BLaER1 (cell line): ENCODE data around the gene SLC8A1.

Experiments
- H3K27ac ChIP-seq: shearing (Covaris generic); formaldehyde crosslinking; 2 replicates; pipeline ENCODE4 v1.8.1; 2022
- H3K27me3 ChIP-seq: shearing (Covaris generic); formaldehyde crosslinking; 2 replicates; pipeline ENCODE4 v1.8.1; 2022
- H3K36me3 ChIP-seq: shearing (Covaris generic); formaldehyde crosslinking; 2 replicates; pipeline ENCODE4 v1.8.1; 2022
- H3K4me1 ChIP-seq: shearing (Covaris generic); formaldehyde crosslinking; 2 replicates; pipeline ENCODE4 v1.8.1; 2022
- H3K4me2 ChIP-seq: shearing (Covaris generic); formaldehyde crosslinking; 2 replicates; pipeline ENCODE4 v1.8.1; 2022
- H3K4me3 ChIP-seq: shearing (Covaris generic); formaldehyde crosslinking; 2 replicates; pipeline ENCODE4 v1.8.1; 2022
- H3K9ac ChIP-seq: shearing (Covaris generic); formaldehyde crosslinking; 2 replicates; pipeline ENCODE4 v1.8.1; 2022
- H3K9me3 ChIP-seq: shearing (Covaris generic); formaldehyde crosslinking; 2 replicates; pipeline ENCODE4 v1.8.1; 2022
- H4K20me1 ChIP-seq: shearing (Covaris generic); formaldehyde crosslinking; 2 replicates; pipeline ENCODE4 v1.8.1; 2022
- Cebpa-rat ChIP-seq: shearing (Covaris generic); IDR thresholded peaks from 2 replicates; pipeline ENCODE4 v1.8.1; 2022

The SLC8A1 gene

DNA sequence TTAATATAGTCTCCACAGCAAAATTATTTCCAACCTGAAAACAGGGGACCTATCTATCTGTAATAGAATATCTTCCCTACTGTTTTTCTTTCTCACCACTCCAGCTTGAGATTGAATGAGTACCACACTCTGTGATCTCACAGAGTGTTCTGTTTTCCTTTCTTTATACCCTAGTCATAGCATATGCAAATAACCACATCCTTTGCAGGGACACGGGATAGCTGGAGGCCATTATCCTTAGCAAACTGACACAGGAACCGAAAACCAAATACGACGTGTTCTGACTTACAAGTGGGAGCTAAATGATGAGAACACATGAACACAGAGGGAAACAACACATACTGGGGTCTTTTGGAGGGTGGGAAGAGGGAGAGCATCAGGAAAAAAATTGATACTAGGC, 224.7 kb downstream of the SLC8A1 start:
- Histone ChIP-seq H3K4me1 (no peaks in the 10 kb centered on the region), H4K20me1 (no peaks in the 10 kb centered on the region), H3K9me3 (peaks cover 18% of the 10 kb centered on the region), H3K4me2 (no peak overlapping the region), H3K36me3 (no peaks in the 10 kb centered on the region), H3K27me3 (no peaks in the 10 kb centered on the region), H3K4me3 (no peak overlapping the region), H3K27ac (no peak overlapping the region), H3K9ac (no peak overlapping the region)
- no peak for TF ChIP-seq Cebpa-rat

DNA sequence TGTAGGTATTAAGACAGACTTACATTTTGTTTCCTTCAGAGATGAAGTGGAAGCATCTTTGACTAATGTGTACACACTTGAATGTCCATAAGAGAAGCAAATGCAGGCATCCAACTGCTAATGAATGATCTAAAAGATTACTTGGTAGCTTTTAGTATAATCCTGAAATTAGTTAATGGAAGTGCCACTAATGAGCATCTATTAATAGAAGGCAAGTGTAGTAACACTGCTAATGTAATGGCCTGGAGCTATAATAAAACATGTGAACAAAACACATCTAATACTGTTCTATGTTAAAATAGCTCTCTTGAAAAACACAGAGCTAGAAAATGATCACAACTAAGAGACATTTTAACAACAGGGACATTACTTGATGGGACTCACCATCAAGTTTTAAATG, 225.3 kb downstream of the SLC8A1 start:
- Histone ChIP-seq H3K4me1 (no peaks in the 10 kb centered on the region), H3K27me3 (no peaks in the 10 kb centered on the region), H3K27ac (no peak overlapping the region), H3K4me3 (no peak overlapping the region), H3K9me3 (peaks cover 23% of the 10 kb centered on the region), H3K9ac (no peak overlapping the region), H3K4me2 (no peak overlapping the region), H4K20me1 (no peaks in the 10 kb centered on the region), H3K36me3 (no peaks in the 10 kb centered on the region)
- TF ChIP-seq Cebpa-rat: no peak

- H3K9ac ChIP-seq: no peak overlapping the region
- peaks cover 24% of the 10 kb centered on the region for H3K9me3 ChIP-seq
- no peaks in the 10 kb centered on the region for H3K36me3 ChIP-seq
- no peaks in the 10 kb centered on the region for H3K4me1 ChIP-seq
- no peak for TF ChIP-seq Cebpa-rat
- H3K27me3 ChIP-seq: no peaks in the 10 kb centered on the region
- H3K4me3 ChIP-seq: no peak overlapping the region
- no peaks in the 10 kb centered on the region for H4K20me1 ChIP-seq
- no peak overlapping the region for H3K27ac ChIP-seq
- no peak overlapping the region for H3K4me2 ChIP-seq
Observed at GRCh38 chr2:40225670-40226210, 226.2 kb downstream of the SLC8A1 start.

- TF ChIP-seq Cebpa-rat: no peak
- no peak overlapping the region for H3K4me3 ChIP-seq
- H3K9ac ChIP-seq: no peak overlapping the region
- peaks cover 24% of the 10 kb centered on the region for H3K9me3 ChIP-seq
- no peaks in the 10 kb centered on the region for H3K4me1 ChIP-seq
- H4K20me1 ChIP-seq: no peaks in the 10 kb centered on the region
- H3K27ac ChIP-seq: no peak overlapping the region
- no peaks in the 10 kb centered on the region for H3K36me3 ChIP-seq
- H3K4me2 ChIP-seq: no peak overlapping the region
- no peaks in the 10 kb centered on the region for H3K27me3 ChIP-seq
Observed at GRCh38 chr2:40224318-40224717, 227.6 kb downstream of the SLC8A1 start.

- H4K20me1 ChIP-seq: no peaks in the 10 kb centered on the region
- H3K27ac ChIP-seq: no peak overlapping the region
- peaks cover 10% of the 10 kb centered on the region for H3K36me3 ChIP-seq
- peaks cover 7% of the 10 kb centered on the region for H3K4me1 ChIP-seq
- TF ChIP-seq Cebpa-rat: no peak
- no peak overlapping the region for H3K4me2 ChIP-seq
- H3K27me3 ChIP-seq: no peaks in the 10 kb centered on the region
- no peak overlapping the region for H3K4me3 ChIP-seq
- no peak overlapping the region for H3K9ac ChIP-seq
- H3K9me3 ChIP-seq: peaks cover 42% of the 10 kb centered on the region
Observed at GRCh38 chr2:40220177-40220925, 231.5 kb downstream of the SLC8A1 start.

GRCh38 chr2:40219141-40219540, 232.7 kb downstream of the SLC8A1 start:
- no peaks in the 10 kb centered on the region for H4K20me1 ChIP-seq
- no peak overlapping the region for H3K4me3 ChIP-seq
- H3K9me3 ChIP-seq: peaks cover 42% of the 10 kb centered on the region
- H3K4me2 ChIP-seq: peak overlapping the region; percentile 37; the same call in 1 of the 2 replicates
- H3K9ac ChIP-seq: no peak overlapping the region
- H3K4me1 ChIP-seq: peaks cover 7% of the 10 kb centered on the region
- no peaks in the 10 kb centered on the region for H3K27me3 ChIP-seq
- H3K27ac ChIP-seq: no peak overlapping the region
- peaks cover 10% of the 10 kb centered on the region for H3K36me3 ChIP-seq
- no peak for TF ChIP-seq Cebpa-rat

- Histone ChIP-seq H3K9ac (no peak overlapping the region), H3K27me3 (no peaks in the 10 kb centered on the region), H3K4me1 (peaks cover 7% of the 10 kb centered on the region), H3K4me2 (peak overlapping the region; percentile 37; the same call in 1 of the 2 replicates), H3K4me3 (no peak overlapping the region), H3K9me3 (peaks cover 39% of the 10 kb centered on the region), H4K20me1 (no peaks in the 10 kb centered on the region), H3K27ac (no peak overlapping the region), H3K36me3 (peaks cover 10% of the 10 kb centered on the region)
- TF ChIP-seq Cebpa-rat: no peak
Observed at GRCh38 chr2:40218679-40219078, 233.2 kb downstream of the SLC8A1 start.

DNA sequence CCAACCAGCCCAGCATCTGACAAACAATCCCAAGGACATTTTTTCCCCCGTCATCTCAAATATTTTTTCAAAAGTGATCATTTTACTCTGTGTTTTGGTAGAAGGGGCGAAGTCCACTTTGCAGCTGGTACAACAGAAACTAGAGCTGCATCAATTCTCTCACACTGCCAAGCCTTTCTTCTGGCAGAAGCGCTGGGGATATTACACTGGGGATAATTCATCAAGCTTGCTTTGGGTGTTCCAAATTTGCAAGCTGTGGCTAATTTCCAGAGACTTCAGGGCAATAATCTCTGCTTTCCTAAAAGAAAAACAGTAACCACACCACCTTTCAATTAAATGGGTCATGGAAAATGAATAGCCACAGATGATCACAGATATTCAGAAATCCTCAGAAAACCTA, 238.3 kb downstream of the SLC8A1 start:
- Histone ChIP-seq H3K4me2 (no peak overlapping the region), H3K27me3 (no peaks in the 10 kb centered on the region), H3K36me3 (peaks cover 10% of the 10 kb centered on the region), H3K4me1 (peaks cover 1% of the 10 kb centered on the region), H3K27ac (no peak overlapping the region), H4K20me1 (no peaks in the 10 kb centered on the region), H3K9ac (no peak overlapping the region), H3K9me3 (peaks cover 18% of the 10 kb centered on the region), H3K4me3 (no peak overlapping the region)
- TF ChIP-seq Cebpa-rat: no peak

GRCh38 chr2:40213071-40213470, 238.8 kb downstream of the SLC8A1 start:
- Histone ChIP-seq H3K9me3 (peaks cover 18% of the 10 kb centered on the region), H3K4me1 (no peaks in the 10 kb centered on the region), H3K4me3 (no peak overlapping the region), H3K27me3 (no peaks in the 10 kb centered on the region), H3K36me3 (peaks cover 10% of the 10 kb centered on the region), H4K20me1 (no peaks in the 10 kb centered on the region), H3K4me2 (no peak overlapping the region), H3K27ac (no peak overlapping the region), H3K9ac (no peak overlapping the region)
- TF ChIP-seq Cebpa-rat: no peak

DNA sequence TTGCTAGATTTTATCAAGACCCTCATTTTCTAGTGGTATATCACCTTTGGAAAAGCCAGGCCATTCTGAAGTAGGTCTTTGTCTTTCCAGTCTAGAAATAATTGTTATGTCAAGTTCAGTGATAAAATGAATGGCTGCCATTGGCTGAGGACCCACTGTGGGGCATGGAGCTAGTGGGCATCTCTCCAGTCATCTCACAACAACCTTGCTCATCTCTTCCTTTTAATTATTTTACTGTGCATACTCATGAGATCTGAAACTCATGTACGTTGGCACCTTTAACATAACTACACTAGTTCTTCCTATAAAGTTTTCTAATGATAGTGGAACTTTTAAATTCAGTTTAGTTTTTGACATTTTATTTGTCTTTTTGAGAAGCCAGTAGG, 240.9 kb downstream of the SLC8A1 start:
- H3K36me3 ChIP-seq: no peaks in the 10 kb centered on the region
- H3K27ac ChIP-seq: no peak overlapping the region
- H3K4me1 ChIP-seq: no peaks in the 10 kb centered on the region
- no peak overlapping the region for H3K4me3 ChIP-seq
- no peaks in the 10 kb centered on the region for H3K9me3 ChIP-seq
- H4K20me1 ChIP-seq: no peaks in the 10 kb centered on the region
- H3K4me2 ChIP-seq: no peak overlapping the region
- no peaks in the 10 kb centered on the region for H3K27me3 ChIP-seq
- no peak for TF ChIP-seq Cebpa-rat
- H3K9ac ChIP-seq: no peak overlapping the region
